Jurkat, Clone E6-1 (cell line): ENCODE data around the gene ITM2B. TPM values are rescaled to one million over a fixed set of nuclear protein-coding genes. Genes with fewer than 3 reads are reported as not detected.
"Not testable (repeated sequence)": the region's sequence is repeated elsewhere in the genome, so short reads cannot be mapped to it uniquely, and the experiment has no call there.

Source experiments
- DNase-seq: peaks from one replicate; pipeline ENCODE4 v3.0.0-alpha.2; 2011; ENCODE audit warnings: low read depth, low spot score
- H3K4me3 ChIP-seq: 2 replicates; pipeline ENCODE4 v1.5.1; 2011; ENCODE audit warnings: mild to moderate bottlenecking, low read length, control low read depth, moderate library complexity
- polyA plus RNA-seq: library from polyadenylated mRNA; unstranded; fragments of >200 nt; gene quantifications from one replicate; pipeline ENCODE4 v1.2.1, GENCODE V29; 2012; ENCODE audit warnings: missing spikeins; ENCODE audit not compliant: insufficient read length, insufficient read depth

ITM2B gene
- 203 TPM for polyA plus RNA-seq

GRCh38 chr13:48233046-48233888 lies at the start of gene ITM2B:
Gene ITM2B (plus strand): TSS chr13:48233206. CDS start chr13:48233361, 155 bp downstream.
- H3K4me3 ChIP-seq, result peak within 1 kb of the TSS; percentile 94
- DNase-seq, result peak; percentile 49

- no peak overlapping the region for H3K4me3 ChIP-seq
- DNase-seq, result no peak
Measured at GRCh38 chr13:48184260-48184659, 48.7 kb upstream of the ITM2B start.

GRCh38 chr13:48185018-48185417 lies 48.0 kb upstream of the ITM2B start:
- no peak overlapping the region for H3K4me3 ChIP-seq
- no peak for DNase-seq

GRCh38 chr13:48186722-48187121 lies 46.3 kb upstream of the ITM2B start:
- no peak overlapping the region for H3K4me3 ChIP-seq
- DNase-seq, result no peak

GRCh38 chr13:48188131-48188530 lies 44.9 kb upstream of the ITM2B start:
- no peak for DNase-seq
- H3K4me3 ChIP-seq, result no peak overlapping the region

GRCh38 chr13:48188601-48189000 lies 44.4 kb upstream of the ITM2B start:
- DNase-seq, result no peak
- H3K4me3 ChIP-seq, result no peak overlapping the region

- H3K4me3 ChIP-seq, result no peak overlapping the region
- no peak for DNase-seq
Measured at GRCh38 chr13:48189171-48189570, 43.8 kb upstream of the ITM2B start.

- H3K4me3 ChIP-seq, result no peak overlapping the region
- no peak for DNase-seq
Measured at GRCh38 chr13:48192411-48192935, 40.5 kb upstream of the ITM2B start.

- H3K4me3 ChIP-seq, result no peak overlapping the region
- DNase-seq, result no peak
Measured at GRCh38 chr13:48194379-48194754, 38.6 kb upstream of the ITM2B start.

- H3K4me3 ChIP-seq, result no peak overlapping the region
- DNase-seq, result no peak
Measured at GRCh38 chr13:48199404-48199946, 33.5 kb upstream of the ITM2B start.

GRCh38 chr13:48201044-48201443 lies 32.0 kb upstream of the ITM2B start:
- DNase-seq, result no peak
- no peak overlapping the region for H3K4me3 ChIP-seq

- not testable (repeated sequence) for H3K4me3 ChIP-seq, DNase-seq
Measured at GRCh38 chr13:48207207-48207606, 25.8 kb upstream of the ITM2B start.

- DNase-seq, result no peak
- no peak overlapping the region for H3K4me3 ChIP-seq
Measured at GRCh38 chr13:48210178-48210577, 22.8 kb upstream of the ITM2B start.

- DNase-seq, result no peak
- H3K4me3 ChIP-seq, result no peak overlapping the region
Measured at GRCh38 chr13:48214519-48215121, 18.4 kb upstream of the ITM2B start.

- not testable (repeated sequence) for DNase-seq, H3K4me3 ChIP-seq
Measured at GRCh38 chr13:48215511-48216203, 17.3 kb upstream of the ITM2B start.

GRCh38 chr13:48216204-48216711 lies 16.7 kb upstream of the ITM2B start:
- no peak for DNase-seq
- H3K4me3 ChIP-seq, result no peak overlapping the region

- peak overlapping the region; percentile 42; the same call in 1 of the 2 replicates for H3K4me3 ChIP-seq
- no peak for DNase-seq
Measured at GRCh38 chr13:48220592-48220980, 12.4 kb upstream of the ITM2B start.

- peak overlapping the region; percentile 42 for H3K4me3 ChIP-seq
- peak; percentile 32 for DNase-seq
Measured at GRCh38 chr13:48220981-48221685, 11.9 kb upstream of the ITM2B start.
